ENCODE results near the gene KDM4B. TPM values are rescaled to one million over a fixed set of nuclear protein-coding genes. Genes with fewer than 3 reads are reported as not detected.
A peak's percentile ranks its signal among the peaks of the same experiment; 100 is the strongest.

Gene KDM4B
- total RNA-seq, 4 donors from 2014 or later = 14.0 to 39.9 (median 19.5) TPM

- WGBS, 2 donors = 82 to 89% methylated on average over 17 to 18 of the region's 23 CpGs
- intact Hi-C loops (cut with DNase I) = no loop called here
- TF ChIP-seq POLR2A (IDR thresholded peaks at IDR 0.05) = no peak
- TF ChIP-seq, protein P1, sequence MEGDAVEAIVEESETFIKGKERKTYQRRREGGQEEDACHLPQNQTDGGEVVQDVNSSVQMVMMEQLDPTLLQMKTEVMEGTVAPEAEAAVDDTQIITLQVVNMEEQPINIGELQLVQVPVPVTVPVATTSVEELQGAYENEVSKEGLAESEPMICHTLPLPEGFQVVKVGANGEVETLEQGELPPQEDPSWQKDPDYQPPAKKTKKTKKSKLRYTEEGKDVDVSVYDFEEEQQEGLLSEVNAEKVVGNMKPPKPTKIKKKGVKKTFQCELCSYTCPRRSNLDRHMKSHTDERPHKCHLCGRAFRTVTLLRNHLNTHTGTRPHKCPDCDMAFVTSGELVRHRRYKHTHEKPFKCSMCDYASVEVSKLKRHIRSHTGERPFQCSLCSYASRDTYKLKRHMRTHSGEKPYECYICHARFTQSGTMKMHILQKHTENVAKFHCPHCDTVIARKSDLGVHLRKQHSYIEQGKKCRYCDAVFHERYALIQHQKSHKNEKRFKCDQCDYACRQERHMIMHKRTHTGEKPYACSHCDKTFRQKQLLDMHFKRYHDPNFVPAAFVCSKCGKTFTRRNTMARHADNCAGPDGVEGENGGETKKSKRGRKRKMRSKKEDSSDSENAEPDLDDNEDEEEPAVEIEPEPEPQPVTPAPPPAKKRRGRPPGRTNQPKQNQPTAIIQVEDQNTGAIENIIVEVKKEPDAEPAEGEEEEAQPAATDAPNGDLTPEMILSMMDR (IDR thresholded peaks at IDR 0.05) = no peak
- Histone ChIP-seq H3K4me1 (peaks cover 0 to 27% (median 0%) of the 10 kb centered on the region in 3 donors), H3K27ac (no peak overlapping the region), H3K9me3 (no peaks in the 10 kb centered on the region), H3K27me3 (no peaks in the 10 kb centered on the region), H3K4me3 (no peak overlapping the region), H3K36me3 (peaks cover 33 to 98% (median 35%) of the 10 kb centered on the region in 3 donors)
- DNase-seq = no peak
Observed at GRCh38 chr19:5144545-5145179, 175.7 kb downstream of the KDM4B start.

DNA sequence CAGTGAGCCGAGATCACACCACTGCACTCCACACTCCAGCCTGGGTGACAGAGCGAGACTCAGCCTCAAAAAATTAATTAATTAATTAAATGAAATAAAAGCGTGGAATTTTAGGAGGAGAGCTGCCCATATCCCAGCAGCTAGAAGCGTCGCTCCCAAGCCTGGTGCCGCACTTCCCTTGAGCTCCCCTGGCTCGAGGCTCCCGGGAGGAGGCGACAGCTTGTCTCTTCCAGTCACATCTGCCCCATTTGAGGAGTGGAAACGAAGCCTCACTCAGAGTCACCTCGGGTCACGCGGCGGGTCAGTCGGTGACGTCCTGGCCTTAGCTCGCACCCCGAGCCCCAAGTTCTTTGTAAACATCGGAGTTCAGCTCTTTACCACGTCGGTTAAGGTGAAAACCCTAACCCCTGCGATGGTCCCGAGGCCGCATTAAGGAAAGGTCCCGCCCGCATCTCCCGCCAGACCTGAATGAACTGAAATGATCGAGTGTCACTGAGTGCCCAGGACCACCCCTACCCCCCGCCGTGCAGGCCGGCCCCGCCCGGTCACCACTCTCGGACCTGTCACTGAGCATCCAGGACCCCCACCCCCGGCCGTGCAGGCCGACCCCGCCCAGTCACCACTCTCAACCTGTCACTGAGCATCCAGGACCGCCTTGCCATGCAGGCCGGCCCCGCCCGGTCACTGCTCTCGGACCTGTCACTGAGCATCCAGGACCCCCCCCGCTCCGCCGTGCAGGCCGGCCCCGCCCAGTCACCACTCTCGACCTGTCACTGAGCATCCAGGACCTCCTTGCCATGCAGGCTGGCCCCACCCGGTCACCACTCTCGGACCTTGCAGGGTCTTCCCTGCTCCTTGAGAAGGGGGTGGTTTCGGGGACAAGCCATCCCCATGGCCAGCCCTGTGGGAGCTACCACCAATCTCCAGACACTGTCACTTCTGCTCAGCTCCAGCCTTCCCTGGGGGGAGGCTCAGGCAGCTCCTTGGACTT is 176.9 kb downstream of the KDM4B start:
- Histone ChIP-seq H3K9me3 (no peaks in the 10 kb centered on the region), H3K27me3 (no peaks in the 10 kb centered on the region), H3K4me1 (peaks cover 0 to 23% (median 0%) of the 10 kb centered on the region in 3 donors), H3K27ac (no peak overlapping the region), H3K36me3 (peaks cover 35 to 98% (median 37%) of the 10 kb centered on the region in 3 donors), H3K4me3 (no peak overlapping the region)
- intact Hi-C loops (cut with DNase I) = no loop called here
- TF ChIP-seq, protein P1 (IDR thresholded peaks at IDR 0.05) = no peak
- TF ChIP-seq POLR2A (IDR thresholded peaks at IDR 0.05) = no peak
- no peak for DNase-seq
- WGBS, 2 donors = 94 to 95% methylated on average over 16 to 20 of the region's 52 CpGs

DNA sequence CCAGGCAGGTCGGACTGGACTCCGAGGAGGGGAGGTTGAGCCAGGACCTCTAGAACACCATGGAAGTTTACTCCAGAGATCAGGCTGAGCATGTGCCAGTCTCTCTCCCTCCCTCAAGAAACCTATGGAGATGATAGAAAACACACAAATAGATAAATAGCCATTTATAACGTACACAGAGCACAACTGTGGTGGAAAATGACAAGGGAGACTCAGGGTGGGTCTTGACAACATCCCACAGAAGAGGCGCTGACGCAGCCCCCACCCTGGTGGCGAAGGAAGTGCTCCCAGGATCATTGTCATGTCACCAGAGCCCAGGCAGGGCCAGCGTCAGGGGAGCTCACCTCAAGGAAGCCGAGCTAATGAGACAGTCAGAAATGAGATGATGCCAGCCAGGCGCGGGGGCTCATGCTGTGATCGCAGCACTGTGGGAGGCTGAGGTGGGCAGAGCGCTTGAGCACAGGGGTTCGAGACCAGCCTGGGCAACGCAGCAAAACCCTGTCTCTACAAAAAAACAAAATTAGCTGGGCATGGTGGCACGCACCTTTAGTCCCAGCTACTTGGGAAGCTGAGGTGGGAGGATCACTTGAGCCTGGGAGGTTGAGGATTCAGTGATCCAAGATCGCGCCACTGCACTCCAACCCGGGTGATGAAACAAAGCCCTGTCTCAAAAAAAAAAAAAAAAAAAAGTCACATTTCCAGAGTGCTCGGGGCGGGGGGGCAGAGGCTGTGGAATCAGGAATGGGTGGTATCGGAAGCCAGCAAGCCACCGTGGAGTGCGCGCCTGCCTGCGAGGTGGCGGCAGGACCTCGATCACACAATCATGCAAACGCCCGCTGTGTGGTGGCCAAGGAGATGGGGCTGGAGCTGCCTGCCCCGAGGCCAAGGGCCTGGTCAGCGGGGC is 178.4 kb downstream of the KDM4B start:
- Histone ChIP-seq H3K4me3 (no peak overlapping the region), H3K9me3 (no peaks in the 10 kb centered on the region), H3K27me3 (no peaks in the 10 kb centered on the region), H3K27ac (peak overlapping the region in 3 of 4 donors; percentile 54 to 77 (median 65)), H3K36me3 (peaks cover 29 to 98% (median 37%) of the 10 kb centered on the region in 3 donors), H3K4me1 (peaks cover 0 to 23% (median 0%) of the 10 kb centered on the region in 3 donors)
- no peak for DNase-seq
- TF ChIP-seq, protein P1 (IDR thresholded peaks at IDR 0.05) = no peak
- TF ChIP-seq POLR2A (IDR thresholded peaks at IDR 0.05) = no peak
- intact Hi-C loops (cut with DNase I) = no loop called here
- WGBS, 2 donors = 94 to 95% methylated on average over 24 to 29 of the region's 31 CpGs

- DNase-seq = no peak
- H3K9me3 ChIP-seq = no peaks in the 10 kb centered on the region
- TF ChIP-seq, protein P1 (IDR thresholded peaks at IDR 0.05) = no peak
- no peak for TF ChIP-seq POLR2A (IDR thresholded peaks at IDR 0.05)
- H3K27me3 ChIP-seq = no peaks in the 10 kb centered on the region
- H3K27ac ChIP-seq = peak overlapping the region in 3 of 4 donors; percentile 54 to 77 (median 65)
- H3K36me3 ChIP-seq = peaks cover 24 to 98% (median 37%) of the 10 kb centered on the region in 3 donors
- intact Hi-C loops (cut with DNase I) = no loop called here
- peaks cover 0 to 23% (median 0%) of the 10 kb centered on the region in 3 donors for H3K4me1 ChIP-seq
- 71 to 94% methylated on average over 6 to 9 of the region's 42 CpGs for WGBS, 2 donors
- H3K4me3 ChIP-seq = no peak overlapping the region
Observed at GRCh38 chr19:5147978-5148793, 179.3 kb downstream of the KDM4B start.
